ENCODE data around the gene APOL6.

The APOL6 gene

DNA sequence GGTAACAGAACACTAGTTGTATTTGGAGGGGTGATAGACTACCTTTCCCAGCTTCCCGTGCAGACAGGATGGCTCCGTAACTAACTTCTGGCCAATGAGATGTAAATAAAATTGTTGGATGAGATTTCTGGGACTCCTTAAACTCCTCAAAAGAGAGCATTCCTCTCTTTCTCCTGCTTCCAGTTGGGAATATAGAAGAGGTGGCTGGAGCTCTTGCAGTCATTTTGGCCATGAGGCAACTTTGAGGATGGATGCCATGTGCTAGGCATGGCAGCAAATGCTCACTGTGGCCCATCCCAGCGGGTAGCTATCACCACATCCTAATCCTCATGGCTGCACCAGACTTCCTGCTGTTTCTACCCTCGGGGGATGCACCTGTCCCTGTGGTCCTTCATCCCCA, 38.5 kb upstream of the APOL6 start:
- DNase-seq: no peak
- Histone ChIP-seq H3K36me3 (no peaks in the 10 kb centered on the region), H3K9me3 (ENCODE audit: severe bottlenecking) (no peaks in the 10 kb centered on the region), H3K27me3 (ENCODE audit: insufficient read depth, low read depth, severe bottlenecking) (no peaks in the 10 kb centered on the region), H3K27ac (no peak overlapping the region), H3K4me3 (ENCODE audit: low read depth, low read length) (no peak overlapping the region)
- TF ChIP-seq CTCF (IDR thresholded peaks at IDR 0.05; ENCODE audit: low read depth, low read length): no peak

DNA sequence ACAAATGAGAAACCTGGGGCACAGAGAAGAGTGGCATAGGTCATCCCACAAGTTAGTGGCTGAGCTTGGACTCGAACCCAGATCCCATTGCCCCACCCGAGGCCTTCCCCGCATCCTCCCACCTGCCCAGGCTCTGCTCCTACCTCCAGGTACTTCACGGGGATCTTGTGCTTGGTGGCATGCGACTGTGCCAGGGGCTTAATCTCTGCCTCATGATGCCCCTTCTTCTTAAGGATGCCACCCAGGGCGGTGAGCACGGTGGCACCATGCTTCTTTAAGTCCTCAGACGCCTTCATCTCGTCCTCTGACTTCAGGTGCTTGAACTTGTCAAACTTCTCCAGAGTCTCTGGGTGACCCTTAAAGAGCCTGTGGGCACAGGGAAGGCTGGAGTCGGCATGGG, 37.5 kb upstream of the APOL6 start:
- no peak for DNase-seq
- no peak for TF ChIP-seq CTCF (IDR thresholded peaks at IDR 0.05; ENCODE audit: low read depth, low read length)
- Histone ChIP-seq H3K4me3 (ENCODE audit: low read depth, low read length) (no peak overlapping the region), H3K9me3 (ENCODE audit: severe bottlenecking) (no peaks in the 10 kb centered on the region), H3K27me3 (ENCODE audit: insufficient read depth, low read depth, severe bottlenecking) (no peaks in the 10 kb centered on the region), H3K36me3 (no peaks in the 10 kb centered on the region), H3K27ac (no peak overlapping the region)

- H3K27ac ChIP-seq: no peak overlapping the region
- no peaks in the 10 kb centered on the region for H3K36me3 ChIP-seq
- H3K4me3 ChIP-seq (ENCODE audit: low read depth, low read length): no peak overlapping the region
- no peaks in the 10 kb centered on the region for H3K27me3 ChIP-seq (ENCODE audit: insufficient read depth, low read depth, severe bottlenecking)
- H3K9me3 ChIP-seq (ENCODE audit: severe bottlenecking): no peaks in the 10 kb centered on the region
- TF ChIP-seq CTCF (IDR thresholded peaks at IDR 0.05; ENCODE audit: low read depth, low read length): no peak
- DNase-seq: no peak
Observed at GRCh38 chr22:35611200-35611890, 36.9 kb upstream of the APOL6 start.

- Histone ChIP-seq H3K27me3 (ENCODE audit: insufficient read depth, low read depth, severe bottlenecking) (no peaks in the 10 kb centered on the region), H3K36me3 (no peaks in the 10 kb centered on the region), H3K9me3 (ENCODE audit: severe bottlenecking) (no peaks in the 10 kb centered on the region), H3K4me3 (ENCODE audit: low read depth, low read length) (no peak overlapping the region), H3K27ac (no peak overlapping the region)
- DNase-seq: no peak
- TF ChIP-seq CTCF (IDR thresholded peaks at IDR 0.05; ENCODE audit: low read depth, low read length): no peak
Observed at GRCh38 chr22:35611891-35612576, 36.2 kb upstream of the APOL6 start.

GRCh38 chr22:35612903-35613302, 35.3 kb upstream of the APOL6 start:
- no peak for DNase-seq
- no peaks in the 10 kb centered on the region for H3K27me3 ChIP-seq (ENCODE audit: insufficient read depth, low read depth, severe bottlenecking)

More at GRCh38 chr22:35612903-35613302, 35.3 kb upstream of the APOL6 start:
- H3K9me3 ChIP-seq (ENCODE audit: severe bottlenecking): no peaks in the 10 kb centered on the region
- H3K27ac ChIP-seq: no peak overlapping the region
- no peaks in the 10 kb centered on the region for H3K36me3 ChIP-seq
- TF ChIP-seq CTCF (IDR thresholded peaks at IDR 0.05; ENCODE audit: low read depth, low read length): no peak
- no peak overlapping the region for H3K4me3 ChIP-seq (ENCODE audit: low read depth, low read length)

Measured in WERI-Rb-1 (cell line).